HepG2 (cell line): Measurements from ENCODE around the gene ING1. TPM values are rescaled to one million over a fixed set of nuclear protein-coding genes. Genes with fewer than 3 reads are reported as not detected.

Experiments used
- ATAC-seq: fragments of 200-7000 bp; cut with Tn5 transposase; 3 replicates; pipeline ENCODE4 v1.9.1; 2020; ENCODE audit warnings: mild to moderate bottlenecking, moderate library complexity
- BruUV-seq: library from RNA; stranded (reverse); fragments of 400-500 nt; replicated peaks from 2 replicates; lab custom pipeline; 2021; lab: Mats Ljungman, UMichigan
- CTCF ChIA-PET: fragments of 300-600 bp; formaldehyde crosslinking; extraction: SDS; loops from one replicate; lab custom pipeline; 2021; ENCODE audit warnings: low total read pairs, inconsistent platforms, low intra/inter-chr PET ratio; lab: Yijun Ruan, JAX
- POLR2A ChIA-PET: fragments of 350-600 bp; sonication (Branson Sonifier 250); formaldehyde crosslinking; loops from one replicate; lab custom pipeline; 2020; ENCODE audit warnings: antibody characterized with exemption, inconsistent platforms; lab: Yijun Ruan, JAX
- DNase-seq: peaks from one replicate; pipeline ENCODE4 v3.0.0-alpha.2; 2015; ENCODE audit warnings: low spot score
- FAIRE-seq: peaks from 3 replicates; lab custom pipeline; 2011; peaks lifted over from hg19 to GRCh38; lab: Jason Lieb, UNC
- H2AFZ ChIP-seq: one replicate; pipeline ENCODE4 v1.6.1; 2011; ENCODE audit warnings: low read length, inconsistent platforms
- H3K27ac ChIP-seq: fragments of 300-600 bp; 3 replicates; pipeline ENCODE4 v1.8.0; 2011; ENCODE audit warnings: mixed run types, mild to moderate bottlenecking, mixed read lengths, low read length, inconsistent platforms; ENCODE audit not compliant: insufficient read depth; ENCODE audit errors: extremely low read length
- H3K27me3 ChIP-seq, 2 experiments: fragments of 200-600 bp in 1 of 2; 2 replicates in 1 of 2; 3 replicates in 1 of 2; pipeline versions ENCODE4 v1.6.0 to v1.8.0; 2011; ENCODE audit warnings: low read length in 2 of 2, mild to moderate bottlenecking in 2 of 2, moderate library complexity in 2 of 2, inconsistent platforms in 1 of 2; ENCODE audit not compliant: insufficient read depth in 2 of 2, control insufficient read depth in 1 of 2
- H3K36me3 ChIP-seq, 2 experiments: fragments of 200-600 bp in 1 of 2; replicated peaks in 1 of 2; 2 replicates in 1 of 2; 3 replicates in 1 of 2; pipeline versions ENCODE4 v1.5.1 to v1.8.0; 2011; ENCODE audit warnings: low read length in 2 of 2, inconsistent platforms in 1 of 2; ENCODE audit not compliant: insufficient read depth in 2 of 2, control insufficient read depth in 1 of 2
- H3K4me1 ChIP-seq: 2 replicates; pipeline ENCODE4 v1.5.1; 2012; ENCODE audit warnings: low read length, inconsistent platforms; ENCODE audit not compliant: insufficient read depth
- H3K4me2 ChIP-seq: 2 replicates; pipeline ENCODE4 v1.6.0; 2011; ENCODE audit warnings: low read depth, low read length, inconsistent platforms
- H3K4me3 ChIP-seq, 3 experiments: fragments of 200-600 bp in 1 of 3; sonication (generic), shearing (Covaris generic) in 1 of 3; replicated peaks in 1 of 3; 2 replicates each; pipeline ENCODE4 v1.5.1; 2011 to 2016; ENCODE audit warnings: low read length in 3 of 3, inconsistent platforms in 2 of 3, low read depth in 2 of 3, mild to moderate bottlenecking in 2 of 3, control low read depth in 1 of 3, mixed read lengths in 1 of 3; ENCODE audit not compliant: insufficient read depth in 1 of 3
- H3K79me2 ChIP-seq: one replicate; pipeline ENCODE4 v1.6.1; 2011; ENCODE audit warnings: low read length, inconsistent platforms; ENCODE audit not compliant: insufficient read depth
- H3K9ac ChIP-seq: 2 replicates; pipeline ENCODE4 v1.6.0; 2011; ENCODE audit warnings: mild to moderate bottlenecking, low read depth, low read length, inconsistent platforms; ENCODE audit not compliant: insufficient read depth
- H3K9me3 ChIP-seq: 2 replicates; pipeline ENCODE4 v1.5.1; 2012; ENCODE audit warnings: mild to moderate bottlenecking, low read length
- H4K20me1 ChIP-seq: 2 replicates; pipeline ENCODE4 v1.6.0; 2011; ENCODE audit warnings: inconsistent platforms, mild to moderate bottlenecking, low read length, moderate library complexity; ENCODE audit not compliant: insufficient read depth
- GTF2F1 ChIP-seq: fragments of 150-350 bp; IDR thresholded peaks from 2 replicates; pipeline ENCODE4 v1.6.1; 2014; ENCODE audit warnings: low read length
- HOXA7 ChIP-seq: sonication (generic); formaldehyde crosslinking; IDR thresholded peaks from 2 replicates; pipeline ENCODE4 v1.8.1; 2022; ENCODE audit warnings: mild to moderate bottlenecking, missing genetic modification reagents, moderate library complexity
- MAF1 ChIP-seq: sonication (generic); formaldehyde crosslinking; IDR thresholded peaks from 2 replicates; pipeline ENCODE4 v1.5.0; 2020; ENCODE audit warnings: missing genetic modification reagents, borderline replicate concordance
- MEF2D ChIP-seq: sonication (generic); formaldehyde crosslinking; IDR thresholded peaks from 2 replicates; pipeline ENCODE4 v1.5.1; 2020; ENCODE audit warnings: mild to moderate bottlenecking, missing genetic modification reagents
- RNF219 ChIP-seq: sonication (generic); formaldehyde crosslinking; IDR thresholded peaks from 2 replicates; pipeline ENCODE4 v1.5.0; 2020; ENCODE audit warnings: mild to moderate bottlenecking, missing genetic modification reagents
- RORA ChIP-seq: sonication (generic); formaldehyde crosslinking; IDR thresholded peaks from 2 replicates; pipeline ENCODE4 v1.5.0; 2020; ENCODE audit warnings: mild to moderate bottlenecking, missing genetic modification reagents, moderate library complexity
- TBP ChIP-seq: sonication (generic); formaldehyde crosslinking; IDR thresholded peaks from 2 replicates; pipeline ENCODE4 v1.5.0; 2020; ENCODE audit warnings: missing genetic modification reagents
- ZFP41 ChIP-seq: sonication (generic); formaldehyde crosslinking; IDR thresholded peaks from 2 replicates; pipeline ENCODE4 v1.4.0; 2020; ENCODE audit warnings: mild to moderate bottlenecking, missing genetic modification reagents, borderline replicate concordance
- ZNF263 ChIP-seq: sonication (generic); formaldehyde crosslinking; IDR thresholded peaks from 2 replicates; pipeline ENCODE4 v1.4.0; 2020; ENCODE audit warnings: missing genetic modification reagents
- ZNF607 ChIP-seq: sonication (generic); formaldehyde crosslinking; IDR thresholded peaks from 2 replicates; pipeline ENCODE4 v1.5.1; 2020; ENCODE audit warnings: missing genetic modification reagents, mild to moderate bottlenecking, borderline replicate concordance
- ZNF674 ChIP-seq: sonication (generic); formaldehyde crosslinking; IDR thresholded peaks from 2 replicates; pipeline ENCODE4 v1.5.0; 2020; ENCODE audit warnings: low read depth, mild to moderate bottlenecking, missing genetic modification reagents
- WGBS: methylation state at CpG from one replicate; pipeline ENCODE4 v1.1.6; 2017; ENCODE audit warnings: low lambda C conversion rate; 5-methylcytosine and 5-hydroxymethylcytosine counted together
- in situ Hi-C: cut with HindIII; loops from 2 replicates; pipeline ENCODE4 v1.10.0; 2017; ENCODE audit warnings: low pct_unique_long_range_greater_than_20kb; ENCODE audit not compliant: extremely low pct_ligation_motif_present
- intact Hi-C: fragments of 100-400 bp; cut with micrococcal nuclease; formaldehyde crosslinking; loops from one replicate; pipeline ENCODE4 v1.10.0; 2022; ENCODE audit not compliant: unreplicated experiment
- polyA plus RNA-seq, 8 experiments: library from polyadenylated mRNA; depleted of rRNA in 3 of 8; stranded (reverse) in 7 of 8; unstranded in 1 of 8; fragments of >200 nt; fragmentation: Illumina TruSeq in 4 of 8; extraction: Trizol in 4 of 8; gene quantifications; 2 replicates each; pipeline versions ENCODE4 v1.2.1 to v1.2.3, GENCODE V29; 2011 to 2016; ENCODE audit warnings: low read depth in 4 of 8, missing spikeins in 1 of 8, mixed read lengths in 1 of 8; ENCODE audit not compliant: insufficient read depth in 1 of 8
- total RNA-seq, 5 experiments: library from RNA; depleted of rRNA; stranded (reverse); fragments of >200 nt; fragmentation: Illumina TruSeq; extraction: Trizol; gene quantifications; 2 replicates each; pipeline ENCODE4 v1.2.3, GENCODE V29; 2016; ENCODE audit warnings: low read depth in 1 of 5
- TF ChIP-seq, protein P1 (sequence below): IDR thresholded peaks from 2 replicates; pipeline ENCODE4 v1.6.1; 2016
- TF ChIP-seq, protein P2 (sequence below): sonication (generic); formaldehyde crosslinking; IDR thresholded peaks from 2 replicates; pipeline ENCODE4 v1.4.0; 2020; ENCODE audit warnings: mild to moderate bottlenecking, missing genetic modification reagents
- TF ChIP-seq, protein P3 (sequence below): sonication (generic); formaldehyde crosslinking; IDR thresholded peaks from 2 replicates; pipeline ENCODE4 v1.4.0; 2020; ENCODE audit warnings: missing genetic modification reagents
- TF ChIP-seq, protein P4 (sequence below): sonication (generic); formaldehyde crosslinking; IDR thresholded peaks from 2 replicates; pipeline ENCODE4 v1.5.1; 2020; ENCODE audit warnings: missing genetic modification reagents, mild to moderate bottlenecking, borderline replicate concordance

Gene ING1
- total and polyA plus RNA-seq, 2 of the 13 experiments (the other 11 are each of a cell fraction or from before 2014, with no cell fraction given) = 8.1 to 16.1 TPM

DNA sequence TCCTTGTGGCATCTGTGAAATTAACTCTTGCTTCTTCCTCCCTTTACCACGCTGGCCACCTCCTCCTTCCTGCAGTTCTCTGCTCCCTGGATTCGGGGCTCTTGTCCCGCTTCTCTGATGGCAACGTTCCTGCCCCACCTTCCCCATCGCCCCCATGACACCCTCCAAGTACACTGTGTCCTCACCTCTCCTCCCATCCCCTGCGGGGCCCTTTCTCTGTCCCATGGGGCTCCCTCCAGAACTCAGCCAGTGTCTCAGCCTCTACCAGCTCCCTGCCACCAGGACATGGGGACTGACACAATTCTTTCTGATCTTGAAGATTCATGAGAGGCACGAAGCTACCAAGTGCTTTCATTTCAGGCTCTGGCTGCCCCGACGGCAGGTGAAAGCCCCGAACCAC is 16.7 kb upstream of the ING1 start:
- WGBS = 97% methylated on average over 10 of the region's 10 CpGs
- FAIRE-seq (no peak), DNase-seq (no peak), ATAC-seq (no peak; the same call in 2 of the 3 replicates)
- H3K4me2 ChIP-seq = no peak overlapping the region
- intact Hi-C loops = no loop called here
- POLR2A ChIA-PET = no interaction called here
- BruUV-seq = no TSS peak
- no peaks in the 10 kb centered on the region for H4K20me1 ChIP-seq
- H3K4me3 ChIP-seq = no peak overlapping the region
- TF ChIP-seq TBP (CRISPR knock-in tag) (no peak), ZNF607 (no peak), ZNF674 (CRISPR knock-in tag) (no peak), MAF1 (CRISPR knock-in tag) (no peak), HOXA7 (CRISPR knock-in tag) (no peak), MEF2D (no peak), RNF219 (no peak), ZNF263 (CRISPR knock-in tag) (no peak), GTF2F1 (no peak), RORA (CRISPR knock-in tag) (no peak), ZFP41 (CRISPR knock-in tag) (no peak)
- TF ChIP-seq, protein P1, sequence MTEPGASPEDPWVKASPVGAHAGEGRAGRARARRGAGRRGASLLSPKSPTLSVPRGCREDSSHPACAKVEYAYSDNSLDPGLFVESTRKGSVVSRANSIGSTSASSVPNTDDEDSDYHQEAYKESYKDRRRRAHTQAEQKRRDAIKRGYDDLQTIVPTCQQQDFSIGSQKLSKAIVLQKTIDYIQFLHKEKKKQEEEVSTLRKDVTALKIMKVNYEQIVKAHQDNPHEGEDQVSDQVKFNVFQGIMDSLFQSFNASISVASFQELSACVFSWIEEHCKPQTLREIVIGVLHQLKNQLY = no peak
- TF ChIP-seq, protein P2, sequence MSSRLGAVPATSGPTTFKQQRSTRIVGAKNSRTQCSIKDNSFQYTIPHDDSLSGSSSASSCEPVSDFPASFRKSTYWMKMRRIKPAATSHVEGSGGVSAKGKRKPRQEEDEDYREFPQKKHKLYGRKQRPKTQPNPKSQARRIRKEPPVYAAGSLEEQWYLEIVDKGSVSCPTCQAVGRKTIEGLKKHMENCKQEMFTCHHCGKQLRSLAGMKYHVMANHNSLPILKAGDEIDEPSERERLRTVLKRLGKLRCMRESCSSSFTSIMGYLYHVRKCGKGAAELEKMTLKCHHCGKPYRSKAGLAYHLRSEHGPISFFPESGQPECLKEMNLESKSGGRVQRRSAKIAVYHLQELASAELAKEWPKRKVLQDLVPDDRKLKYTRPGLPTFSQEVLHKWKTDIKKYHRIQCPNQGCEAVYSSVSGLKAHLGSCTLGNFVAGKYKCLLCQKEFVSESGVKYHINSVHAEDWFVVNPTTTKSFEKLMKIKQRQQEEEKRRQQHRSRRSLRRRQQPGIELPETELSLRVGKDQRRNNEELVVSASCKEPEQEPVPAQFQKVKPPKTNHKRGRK (CRISPR knock-in tag) = no peak
- TF ChIP-seq, protein P3, sequence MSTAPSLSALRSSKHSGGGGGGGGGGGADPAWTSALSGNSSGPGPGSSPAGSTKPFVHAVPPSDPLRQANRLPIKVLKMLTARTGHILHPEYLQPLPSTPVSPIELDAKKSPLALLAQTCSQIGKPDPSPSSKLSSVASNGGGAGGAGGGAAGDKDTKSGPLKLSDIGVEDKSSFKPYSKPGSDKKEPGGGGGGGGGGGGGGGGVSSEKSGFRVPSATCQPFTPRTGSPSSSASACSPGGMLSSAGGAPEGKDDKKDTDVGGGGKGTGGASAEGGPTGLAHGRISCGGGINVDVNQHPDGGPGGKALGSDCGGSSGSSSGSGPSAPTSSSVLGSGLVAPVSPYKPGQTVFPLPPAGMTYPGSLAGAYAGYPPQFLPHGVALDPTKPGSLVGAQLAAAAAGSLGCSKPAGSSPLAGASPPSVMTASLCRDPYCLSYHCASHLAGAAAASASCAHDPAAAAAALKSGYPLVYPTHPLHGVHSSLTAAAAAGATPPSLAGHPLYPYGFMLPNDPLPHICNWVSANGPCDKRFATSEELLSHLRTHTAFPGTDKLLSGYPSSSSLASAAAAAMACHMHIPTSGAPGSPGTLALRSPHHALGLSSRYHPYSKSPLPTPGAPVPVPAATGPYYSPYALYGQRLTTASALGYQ (CRISPR knock-in tag) = no peak
- TF ChIP-seq, protein P4, sequence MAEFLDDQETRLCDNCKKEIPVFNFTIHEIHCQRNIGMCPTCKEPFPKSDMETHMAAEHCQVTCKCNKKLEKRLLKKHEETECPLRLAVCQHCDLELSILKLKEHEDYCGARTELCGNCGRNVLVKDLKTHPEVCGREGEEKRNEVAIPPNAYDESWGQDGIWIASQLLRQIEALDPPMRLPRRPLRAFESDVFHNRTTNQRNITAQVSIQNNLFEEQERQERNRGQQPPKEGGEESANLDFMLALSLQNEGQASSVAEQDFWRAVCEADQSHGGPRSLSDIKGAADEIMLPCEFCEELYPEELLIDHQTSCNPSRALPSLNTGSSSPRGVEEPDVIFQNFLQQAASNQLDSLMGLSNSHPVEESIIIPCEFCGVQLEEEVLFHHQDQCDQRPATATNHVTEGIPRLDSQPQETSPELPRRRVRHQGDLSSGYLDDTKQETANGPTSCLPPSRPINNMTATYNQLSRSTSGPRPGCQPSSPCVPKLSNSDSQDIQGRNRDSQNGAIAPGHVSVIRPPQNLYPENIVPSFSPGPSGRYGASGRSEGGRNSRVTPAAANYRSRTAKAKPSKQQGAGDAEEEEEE (CRISPR knock-in tag) = no peak
- in situ Hi-C loops = no loop called here
- H3K79me2 ChIP-seq = peaks cover 2% of the 10 kb centered on the region
- no peaks in the 10 kb centered on the region for H3K9me3 ChIP-seq
- no peak overlapping the region for H3K9ac ChIP-seq
- H3K27ac ChIP-seq = no peak overlapping the region
- no peak overlapping the region for H2AFZ ChIP-seq
- no peaks in the 10 kb centered on the region for H3K27me3 ChIP-seq
- no peaks in the 10 kb centered on the region for H3K4me1 ChIP-seq
- H3K36me3 ChIP-seq = peaks cover 18 to 37% of the 10 kb centered on the region in 2 experiments; a peak in 4 of 5 replicates
- CTCF ChIA-PET = no interaction called here
